Endothelial cell of hepatic sinusoid (primary cell): ENCODE results near the gene TMEM81.

Source experiments
- in situ Hi-C: cut with HindIII; loops from 2 replicates; pipeline ENCODE4 v1.10.0; 2017; ENCODE audit warnings: low sequenced_read_pairs

Gene TMEM81

GRCh38 chr1:205084360-205084759 is at the start of gene TMEM81:
Gene TMEM81 (minus strand): TSS chr1:205084460. CDS start chr1:205084320, 140 bp downstream.
- in situ Hi-C loops: loop anchor here (5.0 kb wide), 1 partner anchor 103 kb away; no protein-coding TSS in a partner anchor

- in situ Hi-C loops: no loop called here
These were observed 49.0 kb upstream of the TMEM81 start for GRCh38 chr1:205133287-205133686.

GRCh38 chr1:205129447-205130029 is 45.3 kb upstream of the TMEM81 start:
- in situ Hi-C loops: no loop called here

- in situ Hi-C loops: no loop called here
These were observed 43.8 kb upstream of the TMEM81 start for GRCh38 chr1:205128050-205128449.

- in situ Hi-C loops: no loop called here
These were observed 43.4 kb upstream of the TMEM81 start for GRCh38 chr1:205127646-205128045.

- in situ Hi-C loops: no loop called here
These were observed 40.5 kb upstream of the TMEM81 start for GRCh38 chr1:205124726-205125125.

- in situ Hi-C loops: no loop called here
These were observed 38.2 kb upstream of the TMEM81 start for GRCh38 chr1:205122489-205122882.

GRCh38 chr1:205121660-205122488 is 37.6 kb upstream of the TMEM81 start, which contains the start of gene RBBP5:
Gene RBBP5 (minus strand): TSS chr1:205121978. CDS start chr1:205121873, 105 bp downstream.
- in situ Hi-C loops: no loop called here

GRCh38 chr1:205118752-205119151 is 34.5 kb upstream of the TMEM81 start:
- in situ Hi-C loops: no loop called here

- in situ Hi-C loops: no loop called here
These were observed 27.1 kb upstream of the TMEM81 start for GRCh38 chr1:205111354-205111753.

- in situ Hi-C loops: no loop called here
These were observed 25.5 kb upstream of the TMEM81 start for GRCh38 chr1:205109711-205110110.

- in situ Hi-C loops: no loop called here
These were observed 25.0 kb upstream of the TMEM81 start for GRCh38 chr1:205109269-205109668.

GRCh38 chr1:205108464-205108863 is 24.2 kb upstream of the TMEM81 start:
- in situ Hi-C loops: no loop called here

GRCh38 chr1:205107327-205107726 is 23.1 kb upstream of the TMEM81 start:
- in situ Hi-C loops: no loop called here

GRCh38 chr1:205102404-205102803 is 18.1 kb upstream of the TMEM81 start:
- in situ Hi-C loops: no loop called here

GRCh38 chr1:205098242-205098641 is 14.0 kb upstream of the TMEM81 start:
- in situ Hi-C loops: no loop called here

GRCh38 chr1:205095422-205095821 is 11.2 kb upstream of the TMEM81 start:
- in situ Hi-C loops: no loop called here

- in situ Hi-C loops: no loop called here
These were observed 6.9 kb upstream of the TMEM81 start for GRCh38 chr1:205091043-205091740.

- in situ Hi-C loops: no loop called here
These were observed 4.1 kb upstream of the TMEM81 start for GRCh38 chr1:205088341-205088740.

GRCh38 chr1:205082431-205082830 is 1.8 kb downstream of the TMEM81 start:
- in situ Hi-C loops: loop anchor here (5.0 kb wide), 1 partner anchor 105 kb away; no protein-coding TSS in a partner anchor

GRCh38 chr1:205077934-205078311 is 6.3 kb downstream of the TMEM81 start:
- in situ Hi-C loops: loop anchor here (10.0 kb wide), 1 partner anchor 63 kb away; no protein-coding TSS in a partner anchor
